HG03442 (cell line): ENCODE data around the gene C9orf85.
"Not testable (repeated sequence)": the region's sequence is repeated elsewhere in the genome, so short reads cannot be mapped to it uniquely, and the experiment has no call there.

Experiments used
- ATAC-seq: cut with Tn5 transposase; IDR thresholded peaks from one replicate; pipeline ENCODE4 v1.9.1; 2021; ENCODE audit warnings: mild to moderate bottlenecking, moderate library complexity; ENCODE audit not compliant: unreplicated experiment

Gene C9orf85

DNA sequence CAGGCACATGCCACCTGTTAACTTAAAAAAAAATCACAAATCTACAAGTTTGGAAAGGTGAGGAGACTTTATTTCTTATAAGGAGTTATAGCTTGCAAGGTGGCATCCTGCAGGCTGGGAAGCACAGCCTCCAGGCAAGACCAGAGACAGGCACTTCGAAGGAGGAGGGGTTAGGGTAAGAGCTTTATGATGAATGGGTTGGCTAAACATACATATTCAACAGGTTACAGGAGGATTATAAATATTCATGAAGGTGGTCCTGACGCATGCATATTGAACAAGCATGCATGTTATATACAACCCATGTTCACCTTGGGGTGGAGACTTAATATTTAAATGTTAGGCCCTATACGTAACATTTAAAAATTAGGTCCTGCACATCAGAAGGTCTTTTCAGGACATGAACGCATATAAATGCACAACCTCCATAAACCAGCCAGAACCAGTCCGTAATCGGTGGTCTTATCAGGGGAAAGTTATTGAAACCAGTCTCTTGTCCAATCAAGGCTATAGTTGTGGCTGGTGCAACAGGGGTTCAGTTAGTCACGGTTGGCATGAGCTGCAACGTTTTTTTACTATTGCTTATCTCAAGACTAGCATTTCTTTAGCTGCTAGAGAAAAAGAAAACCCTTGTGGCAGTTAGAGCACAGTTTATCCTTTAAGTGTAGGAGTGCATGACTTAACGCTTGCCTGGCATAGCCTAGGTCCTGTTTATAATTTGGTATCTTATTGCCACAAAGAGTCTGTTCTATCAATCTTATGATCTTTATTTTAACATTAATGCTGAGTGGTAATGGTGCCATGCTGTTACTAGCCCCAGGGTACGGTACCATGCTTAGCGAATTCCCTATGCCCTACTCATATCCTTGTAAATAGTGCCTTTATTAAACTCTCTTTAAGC, 76.3 kb downstream of the C9orf85 start:
- no peak for ATAC-seq

DNA sequence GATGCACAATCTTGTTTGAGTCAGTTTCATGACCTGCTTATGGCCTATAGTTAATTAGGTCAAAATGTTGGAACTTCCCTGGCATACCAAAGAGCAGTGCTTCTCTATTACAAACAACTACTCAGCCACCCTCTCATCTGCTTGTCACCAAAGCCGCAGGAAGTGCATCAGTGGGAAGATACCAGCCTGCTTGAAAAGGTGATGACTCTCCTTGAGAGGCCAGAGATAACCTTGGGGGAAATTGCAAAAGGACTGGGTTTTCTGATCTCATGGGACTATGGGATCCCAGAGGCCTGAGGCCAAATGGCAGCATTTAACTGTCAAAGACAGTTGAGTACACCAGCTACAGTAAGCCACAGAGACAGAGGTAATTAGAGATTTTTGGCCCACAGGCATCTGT, 79.0 kb downstream of the C9orf85 start:
- ATAC-seq, result no peak

DNA sequence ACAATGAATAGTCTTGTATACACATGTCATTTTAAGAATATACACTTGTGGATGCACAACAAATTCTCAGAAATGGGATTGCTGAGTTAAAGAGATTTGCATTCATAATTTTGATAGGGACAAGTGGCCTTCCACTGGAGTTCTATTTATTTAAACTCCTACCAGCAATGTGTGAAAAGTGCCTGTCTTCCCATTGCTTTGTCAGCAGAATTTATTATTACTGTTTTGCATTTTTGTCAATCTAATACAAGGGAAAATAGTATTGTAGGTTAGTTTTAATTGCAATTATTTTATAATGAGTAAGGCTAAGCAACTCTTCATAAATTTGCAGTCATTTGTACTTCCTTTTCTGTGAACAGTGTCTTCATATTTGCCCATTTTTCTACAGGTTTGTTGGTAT, 94.0 kb downstream of the C9orf85 start:
- ATAC-seq, result no peak

DNA sequence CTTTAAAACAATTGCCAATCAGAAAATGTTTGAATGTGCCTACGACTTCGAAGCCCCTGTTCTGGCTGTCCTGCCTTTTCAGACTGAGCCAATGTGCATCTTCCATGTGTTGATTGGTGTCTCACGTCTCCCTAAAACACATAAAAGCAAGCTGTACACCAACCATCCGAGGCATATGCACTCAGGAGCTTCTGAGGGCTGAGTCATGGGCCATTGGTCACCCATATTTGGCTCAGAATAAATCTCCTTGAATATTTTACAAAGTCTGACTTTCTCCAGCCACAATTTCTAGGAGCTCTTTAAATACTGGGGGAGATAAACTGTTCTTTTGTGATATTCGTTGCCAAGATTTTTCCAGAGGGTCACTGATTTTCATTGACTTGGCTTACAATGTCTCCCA, 95.1 kb downstream of the C9orf85 start:
- no peak for ATAC-seq

DNA sequence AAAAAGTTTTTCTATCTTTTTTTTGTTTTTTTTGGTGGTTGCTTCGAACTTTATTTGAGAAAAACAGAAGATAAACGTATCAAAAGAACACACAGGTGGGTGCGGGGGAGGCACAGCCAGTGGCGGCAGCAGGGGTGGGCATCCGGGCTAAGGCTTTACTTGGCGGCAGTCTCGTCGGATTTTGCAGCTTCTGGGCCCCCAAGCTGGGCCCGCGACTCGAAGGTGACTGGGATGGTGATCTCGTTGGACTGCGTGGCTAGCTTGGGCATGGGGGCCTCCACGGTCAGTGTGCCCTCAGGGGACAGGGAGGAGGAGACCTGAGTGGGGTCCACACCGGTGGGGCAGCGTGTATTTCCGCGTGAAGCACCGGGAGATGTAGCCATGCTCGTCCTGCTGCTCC, 96.3 kb downstream of the C9orf85 start:
- not testable (repeated sequence) for ATAC-seq

DNA sequence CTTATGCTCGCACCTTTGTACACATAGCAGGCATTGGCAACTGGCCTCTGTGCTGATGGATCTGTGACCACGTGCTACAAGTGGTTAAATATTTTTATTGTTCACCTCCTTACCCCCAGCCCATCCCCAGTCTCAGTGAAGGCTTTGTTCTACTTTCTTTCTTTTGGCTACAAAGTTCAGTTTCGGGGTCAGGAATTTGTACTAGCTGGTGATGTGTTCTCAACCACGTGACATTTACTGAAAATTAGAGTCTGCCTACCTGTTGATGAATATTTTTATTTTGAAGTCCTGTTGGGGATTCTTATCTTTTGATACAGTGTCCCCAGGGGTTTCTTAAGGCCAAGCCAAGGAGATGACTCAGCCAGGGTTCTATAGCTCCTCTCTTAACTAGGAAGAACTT, 101.2 kb downstream of the C9orf85 start:
- ATAC-seq, result no peak

DNA sequence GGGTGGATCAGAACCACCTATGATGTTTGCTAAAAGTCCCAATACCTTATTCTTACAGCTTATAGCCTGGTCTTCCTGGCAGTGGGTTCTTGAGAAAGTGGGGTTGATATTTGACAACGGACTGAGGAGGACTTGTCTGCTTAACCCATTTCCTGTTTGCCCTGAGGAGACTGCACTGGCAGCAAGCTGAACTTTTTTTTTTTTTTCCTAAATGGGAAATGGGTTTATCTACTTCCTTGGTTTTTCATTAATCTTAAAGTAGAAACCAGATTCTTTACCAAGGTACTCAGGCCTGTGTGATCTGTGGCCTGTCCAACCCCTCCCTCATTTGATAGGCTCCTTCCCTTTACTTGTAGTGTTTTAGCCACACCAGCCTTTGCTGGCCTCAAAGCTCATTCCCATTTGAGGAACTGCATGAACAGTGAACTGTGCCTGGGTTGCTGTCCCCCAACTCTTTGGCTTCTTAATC, 101.9 kb downstream of the C9orf85 start:
- no peak for ATAC-seq

DNA sequence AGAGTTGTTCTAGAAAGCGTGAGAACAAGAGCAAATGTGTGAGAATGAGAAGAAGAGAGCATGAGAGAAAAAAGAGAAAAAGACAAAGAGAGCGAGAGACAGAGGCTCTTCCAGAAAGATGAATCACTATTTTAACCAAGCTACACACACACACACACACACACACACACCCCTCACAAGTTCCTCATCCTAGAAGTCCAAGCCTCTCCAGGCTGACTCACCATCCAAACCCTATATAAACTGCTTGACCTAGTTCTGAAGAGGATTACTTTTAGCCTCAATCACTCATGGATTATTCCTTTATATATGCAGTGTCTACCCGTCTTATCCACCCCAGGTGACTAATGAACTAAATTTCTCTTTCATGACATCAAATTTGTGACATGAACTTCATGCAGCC, 111.4 kb downstream of the C9orf85 start:
- ATAC-seq, result no peak
